HCT116 (cell line): ENCODE data around the gene RBM20. TPM values are rescaled to one million over a fixed set of nuclear protein-coding genes. Genes with fewer than 3 reads are reported as not detected.

Experiments used
- ATAC-seq: fragments of 200-7000 bp; cut with Tn5 transposase; 2 replicates; pipeline ENCODE4 v1.9.1; 2020; ENCODE audit warnings: mild to moderate bottlenecking, moderate library complexity
- BruUV-seq: library from RNA; stranded (reverse); fragments of 400-500 nt; replicated peaks from 2 replicates; lab custom pipeline; 2021; lab: Mats Ljungman, UMichigan
- CTCF ChIA-PET: fragments of 300-600 bp; sonication (Branson Sonifier 250); formaldehyde crosslinking; loops from one replicate; lab custom pipeline; 2021; ENCODE audit warnings: antibody characterized with exemption; lab: Charles Lee
- POLR2A ChIA-PET: fragments of 300-600, 350-600 bp; sonication (Branson Sonifier 250); formaldehyde crosslinking; loops from one replicate; lab custom pipeline; 2021; ENCODE audit warnings: antibody characterized with exemption; lab: Charles Lee
- RAD21 ChIA-PET, 2 experiments: fragments of 300-600 bp; sonication (Branson Sonifier 250); formaldehyde crosslinking; loops; one replicate each; lab custom pipeline; 2023; ENCODE audit warnings: low total read pairs in 2 of 2; ENCODE audit not compliant: uncharacterized antibody in 2 of 2, unreplicated experiment in 2 of 2, low non-redundant PET in 1 of 2; lab: Charles Lee
- DNase-seq: peaks from one replicate; pipeline ENCODE4 v3.0.0-alpha.2; 2010; ENCODE audit warnings: low read depth, low spot score
- H2AFZ ChIP-seq: fragments of 200-600 bp; shearing (Covaris generic), sonication (generic); 2 replicates; pipeline ENCODE4 v1.6.1; 2017; ENCODE audit warnings: low read depth, mixed run types, mixed read lengths, antibody characterized with exemption, low read length; ENCODE audit not compliant: poor library complexity, severe bottlenecking
- H3K27ac ChIP-seq: 2 replicates; pipeline ENCODE4 v1.5.1; 2012; ENCODE audit warnings: low read depth, low read length
- H3K27me3 ChIP-seq: fragments of 200-600 bp; sonication (generic); 2 replicates; pipeline ENCODE4 v1.6.1; 2016; ENCODE audit warnings: mixed run types, low read length, mixed read lengths; ENCODE audit not compliant: insufficient read depth
- H3K36me3 ChIP-seq, 2 experiments: fragments of 200-500 bp in 1 of 2; fragments of 200-600 bp in 1 of 2; sonication (Bioruptor generic) in 1 of 2; sonication (generic) in 1 of 2; 2 replicates each; pipeline versions ENCODE4 v1.5.1 to v1.6.1; 2014 to 2016; ENCODE audit warnings: low read length in 2 of 2, inconsistent platforms in 1 of 2, mixed read lengths in 1 of 2, mixed run types in 1 of 2; ENCODE audit not compliant: insufficient read depth in 2 of 2, control insufficient read depth in 1 of 2
- H3K4me1 ChIP-seq, 2 experiments: fragments of 200-600 bp in 1 of 2; sonication (generic) in 1 of 2; 2 replicates each; pipeline versions ENCODE4 v1.5.1 to v1.6.1; 2012 to 2017; ENCODE audit warnings: low read length in 2 of 2, inconsistent platforms in 1 of 2, mild to moderate bottlenecking in 1 of 2, mixed read lengths in 1 of 2, mixed run types in 1 of 2, moderate library complexity in 1 of 2; ENCODE audit not compliant: insufficient read depth in 2 of 2, control insufficient read depth in 1 of 2
- H3K4me2 ChIP-seq: fragments of 200-600 bp; sonication (generic); 2 replicates; pipeline ENCODE4 v1.6.1; 2017; ENCODE audit warnings: mixed run types, low read length, mixed read lengths
- H3K4me3 ChIP-seq, 2 experiments: fragments of 200-600 bp in 1 of 2; sonication (generic) in 1 of 2; replicated peaks in 1 of 2; 2 replicates each; pipeline ENCODE4 v1.5.1; 2011 to 2016; ENCODE audit warnings: low read length in 2 of 2, control low read depth in 1 of 2, low read depth in 1 of 2, mild to moderate bottlenecking in 1 of 2, mixed read lengths in 1 of 2, mixed run types in 1 of 2
- H3K79me2 ChIP-seq: fragments of 200-600 bp; sonication (generic); 2 replicates; pipeline ENCODE4 v1.6.1; 2017; ENCODE audit warnings: mild to moderate bottlenecking, mixed run types, low read length, moderate library complexity, mixed read lengths; ENCODE audit not compliant: insufficient read depth
- H3K9ac ChIP-seq: fragments of 200-600 bp; sonication (generic); 2 replicates; pipeline ENCODE4 v1.6.1; 2016; ENCODE audit warnings: low read length, mixed read lengths
- H3K9me2 ChIP-seq: fragments of 200-600 bp; sonication (generic), shearing (Covaris generic); 2 replicates; pipeline ENCODE4 v1.6.1; 2017; ENCODE audit warnings: mixed run types, mild to moderate bottlenecking, moderate library complexity; ENCODE audit not compliant: insufficient read depth
- H3K9me3 ChIP-seq, 2 experiments: fragments of 200-500 bp in 1 of 2; fragments of 200-600 bp in 1 of 2; sonication (Bioruptor generic) in 1 of 2; sonication (generic) in 1 of 2; 2 replicates each; pipeline ENCODE4 v1.6.1; 2014 to 2017; ENCODE audit warnings: low read length in 2 of 2, mixed read lengths in 2 of 2, inconsistent platforms in 1 of 2, low read depth in 1 of 2, mild to moderate bottlenecking in 1 of 2, mixed run types in 1 of 2, moderate library complexity in 1 of 2; ENCODE audit not compliant: control insufficient read depth in 1 of 2, insufficient read depth in 1 of 2
- H4K20me1 ChIP-seq: fragments of 200-600 bp; sonication (generic), shearing (Covaris generic); 2 replicates; pipeline ENCODE4 v1.6.1; 2017; ENCODE audit warnings: mixed run types, mild to moderate bottlenecking, moderate library complexity; ENCODE audit not compliant: insufficient read depth
- CEBPB ChIP-seq: IDR thresholded peaks from 2 replicates; pipeline ENCODE4 v1.6.1; 2012; ENCODE audit warnings: low read depth
- EZH2phosphoT487 ChIP-seq: fragments of 200-600 bp; IDR thresholded peaks from 2 replicates; pipeline ENCODE4 v1.6.1; 2018; ENCODE audit warnings: antibody characterized with exemption, borderline replicate concordance
- POLR2A ChIP-seq: IDR thresholded peaks from 2 replicates; pipeline ENCODE4 v1.7.0; 2011; ENCODE audit warnings: borderline replicate concordance; ENCODE audit not compliant: insufficient read depth, insufficient read length; ENCODE audit errors: extremely low read depth
- SIN3A ChIP-seq: IDR thresholded peaks from 2 replicates; pipeline ENCODE4 v1.6.1; 2012; ENCODE audit warnings: low read depth
- SRF ChIP-seq: IDR thresholded peaks from 2 replicates; pipeline ENCODE4 v1.6.1; 2012; ENCODE audit warnings: low read depth
- TCF7L2 ChIP-seq: IDR thresholded peaks from 2 replicates; pipeline ENCODE4 v1.7.0; 2011; ENCODE audit warnings: borderline replicate concordance, inconsistent platforms; ENCODE audit not compliant: insufficient read depth, insufficient read length; ENCODE audit errors: extremely low read depth
- intact Hi-C: fragments of 100-400 bp; cut with micrococcal nuclease; formaldehyde crosslinking; loops from 2 replicates; pipeline ENCODE4 v1.10.0; 2022
- total RNA-seq: library from RNA; stranded (reverse); gene quantifications from one replicate; pipeline ENCODE4 v1.2.1, GENCODE V29; 2021; ENCODE audit not compliant: unreplicated experiment
- TF ChIP-seq, protein P1 (sequence below): IDR thresholded peaks from 2 replicates; pipeline ENCODE4 v1.6.1; 2011; ENCODE audit warnings: mild to moderate bottlenecking, low read length, moderate library complexity; ENCODE audit not compliant: insufficient replicate concordance; ENCODE audit errors: extremely low read depth

RBM20 gene
- total RNA-seq, 1 experiment from 2014 or later: 2.0 TPM

DNA sequence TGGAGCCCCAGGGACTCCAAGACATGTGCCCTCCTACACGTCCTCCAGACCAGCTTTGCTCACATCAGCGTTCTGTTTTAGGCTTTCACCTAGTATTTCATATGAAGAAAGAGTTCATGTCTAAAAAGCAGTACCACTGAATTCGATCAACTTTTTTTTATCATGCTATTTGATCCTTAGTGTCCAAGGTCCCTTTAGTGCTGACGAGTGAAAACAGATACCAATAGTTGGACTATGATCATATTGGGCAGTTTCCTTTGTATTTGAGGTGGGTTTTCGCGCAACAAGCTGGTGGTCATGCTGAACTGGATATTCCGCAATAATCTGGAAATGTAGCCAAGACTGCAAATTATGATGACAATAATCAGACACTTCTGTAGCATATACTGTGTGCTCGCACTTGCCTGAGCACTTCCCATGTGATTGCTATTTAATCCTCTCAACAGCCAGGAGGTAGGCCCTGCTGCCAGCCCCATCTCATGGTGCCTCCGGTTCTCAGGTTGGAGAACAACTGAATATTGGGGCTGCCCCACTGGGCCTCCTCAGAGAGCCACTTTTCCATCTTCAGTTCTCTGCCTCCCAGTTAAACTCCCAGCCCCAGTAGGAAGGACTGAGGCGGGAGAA is 65.9 kb downstream of the RBM20 start:
- Histone ChIP-seq H3K4me2 (no peak overlapping the region), H3K9me3 (no peaks in the 10 kb centered on the region), H4K20me1 (no peaks in the 10 kb centered on the region), H3K4me1 (peaks cover 13 to 14% of the 10 kb centered on the region in 2 experiments), H3K4me3 (no peak overlapping the region), H3K79me2 (no peaks in the 10 kb centered on the region), H3K9me2 (no peaks in the 10 kb centered on the region), H3K36me3 (no peaks in the 10 kb centered on the region)
- RAD21 ChIA-PET: no interaction called here
- CTCF ChIA-PET: no interaction called here
- BruUV-seq: no TSS peak
- TF ChIP-seq EZH2phosphoT487 (no peak), TCF7L2 (no peak), SRF (no peak), POLR2A (no peak), CEBPB (no peak)
- TF ChIP-seq, all 23 proteins: peak for 0
- POLR2A ChIA-PET: no interaction called here
- ATAC-seq (no peak), DNase-seq (no peak)
- intact Hi-C loops: no loop called here
- Histone ChIP-seq H3K9ac (no peak overlapping the region), H3K27me3 (no peaks in the 10 kb centered on the region), H3K27ac (no peak overlapping the region), H2AFZ (no peak overlapping the region)

DNA sequence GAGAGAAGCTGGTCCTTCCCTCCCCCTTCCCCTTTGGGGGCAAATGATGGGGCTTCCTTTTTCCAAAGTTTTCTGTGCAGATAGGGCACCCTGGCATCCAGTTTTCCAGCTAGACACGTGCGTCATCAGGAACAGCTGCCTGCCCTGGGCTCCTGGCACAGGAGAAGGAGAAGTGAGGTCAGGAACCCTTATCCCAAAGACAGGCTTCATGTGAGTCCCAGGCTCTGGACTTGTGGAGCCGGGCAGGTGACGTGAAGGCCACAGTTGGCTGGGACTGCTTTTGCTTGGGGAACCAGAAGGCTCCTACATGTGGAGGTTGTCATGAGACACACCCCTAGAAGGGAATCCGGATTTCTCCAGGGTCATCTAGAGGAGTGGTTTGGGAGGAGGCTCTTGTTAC is 66.5 kb downstream of the RBM20 start:
- no peak for TF ChIP-seq SIN3A
- TF ChIP-seq, protein P1, sequence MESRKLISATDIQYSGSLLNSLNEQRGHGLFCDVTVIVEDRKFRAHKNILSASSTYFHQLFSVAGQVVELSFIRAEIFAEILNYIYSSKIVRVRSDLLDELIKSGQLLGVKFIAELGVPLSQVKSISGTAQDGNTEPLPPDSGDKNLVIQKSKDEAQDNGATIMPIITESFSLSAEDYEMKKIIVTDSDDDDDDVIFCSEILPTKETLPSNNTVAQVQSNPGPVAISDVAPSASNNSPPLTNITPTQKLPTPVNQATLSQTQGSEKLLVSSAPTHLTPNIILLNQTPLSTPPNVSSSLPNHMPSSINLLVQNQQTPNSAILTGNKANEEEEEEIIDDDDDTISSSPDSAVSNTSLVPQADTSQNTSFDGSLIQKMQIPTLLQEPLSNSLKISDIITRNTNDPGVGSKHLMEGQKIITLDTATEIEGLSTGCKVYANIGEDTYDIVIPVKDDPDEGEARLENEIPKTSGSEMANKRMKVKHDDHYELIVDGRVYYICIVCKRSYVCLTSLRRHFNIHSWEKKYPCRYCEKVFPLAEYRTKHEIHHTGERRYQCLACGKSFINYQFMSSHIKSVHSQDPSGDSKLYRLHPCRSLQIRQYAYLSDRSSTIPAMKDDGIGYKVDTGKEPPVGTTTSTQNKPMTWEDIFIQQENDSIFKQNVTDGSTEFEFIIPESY: no peak
- DNase-seq (no peak), ATAC-seq (no peak)
- Histone ChIP-seq H3K9me2 (no peaks in the 10 kb centered on the region), H2AFZ (no peak overlapping the region), H3K4me3 (no peak overlapping the region), H3K4me1 (peaks cover 13 to 14% of the 10 kb centered on the region in 2 experiments), H3K9ac (no peak overlapping the region), H3K4me2 (no peak overlapping the region), H3K27ac (no peak overlapping the region), H3K36me3 (no peaks in the 10 kb centered on the region), H3K9me3 (no peaks in the 10 kb centered on the region), H4K20me1 (no peaks in the 10 kb centered on the region), H3K27me3 (no peaks in the 10 kb centered on the region), H3K79me2 (no peaks in the 10 kb centered on the region)
- BruUV-seq: no TSS peak
- intact Hi-C loops: no loop called here
- ChIA-PET CTCF (no interaction called here), POLR2A (no interaction called here), RAD21 (no interaction called here)
